OCI-LY7 (cell line): Measurements from ENCODE around the gene IMMP2L. TPM values are rescaled to one million over a fixed set of nuclear protein-coding genes. Genes with fewer than 3 reads are reported as not detected.

Experiments
- BruUV-seq: library from RNA; stranded (reverse); fragments of 400-500 nt; replicated peaks from 2 replicates; lab custom pipeline; 2021; lab: Mats Ljungman, UMichigan
- CTCF ChIA-PET: fragments of 300-600 bp; sonication (Branson Sonifier 250); formaldehyde crosslinking; loops from one replicate; lab custom pipeline; 2022; ENCODE audit warnings: antibody characterized with exemption; ENCODE audit not compliant: unreplicated experiment; lab: Charles Lee
- POLR2A ChIA-PET: fragments of 300-600 bp; sonication (Branson Sonifier 250); formaldehyde crosslinking; loops from one replicate; lab custom pipeline; 2022; ENCODE audit warnings: antibody characterized with exemption; lab: Charles Lee
- DNase-seq: peaks from one replicate; pipeline ENCODE4 v3.0.0-alpha.2; 2015; ENCODE audit warnings: low spot score
- H2AFZ ChIP-seq: fragments of 200-600 bp; sonication (generic), shearing (Covaris generic); 2 replicates; pipeline ENCODE4 v1.6.1; 2014; ENCODE audit warnings: mild to moderate bottlenecking, antibody characterized with exemption, low read length, moderate library complexity
- H3K27ac ChIP-seq: fragments of 200-600 bp; sonication (generic); 2 replicates; pipeline ENCODE4 v1.5.1; 2014; ENCODE audit warnings: mixed run types, low read depth, mild to moderate bottlenecking, moderate library complexity, low read length, inconsistent platforms; ENCODE audit not compliant: poor library complexity, severe bottlenecking
- H3K36me3 ChIP-seq: fragments of 200-600 bp; sonication (generic); 2 replicates; pipeline ENCODE4 v1.6.1; 2014; ENCODE audit warnings: mild to moderate bottlenecking, antibody characterized with exemption, low read length, moderate library complexity, mixed read lengths; ENCODE audit not compliant: insufficient read depth
- H3K4me1 ChIP-seq: fragments of 200-600 bp; sonication (generic); 2 replicates; pipeline ENCODE4 v1.5.1; 2014; ENCODE audit warnings: mild to moderate bottlenecking, low read length; ENCODE audit not compliant: insufficient read depth, poor library complexity, severe bottlenecking
- H3K4me2 ChIP-seq: fragments of 200-600 bp; sonication (generic); 2 replicates; pipeline ENCODE4 v1.6.1; 2014; ENCODE audit warnings: mild to moderate bottlenecking, low read length
- H3K4me3 ChIP-seq: fragments of 200-600 bp; sonication (generic); 2 replicates; pipeline ENCODE4 v1.5.1; 2014; ENCODE audit warnings: mild to moderate bottlenecking, low read depth, low read length; ENCODE audit not compliant: poor library complexity, severe bottlenecking
- H3K79me2 ChIP-seq: fragments of 200-600 bp; sonication (generic); 2 replicates; pipeline ENCODE4 v1.6.1; 2016; ENCODE audit warnings: low read depth, mild to moderate bottlenecking, low read length, moderate library complexity, mixed read lengths; ENCODE audit not compliant: insufficient read depth
- H3K9me2 ChIP-seq: fragments of 200-600 bp; sonication (generic); 2 replicates; pipeline ENCODE4 v1.6.1; 2016; ENCODE audit warnings: mild to moderate bottlenecking, low read length, mixed read lengths; ENCODE audit not compliant: insufficient read depth
- H3K9me3 ChIP-seq: fragments of 200-600 bp; sonication (generic); 2 replicates; pipeline ENCODE4 v1.6.1; 2014; ENCODE audit warnings: mild to moderate bottlenecking, mixed run types, low read length, mixed read lengths
- H4K20me1 ChIP-seq: fragments of 200-600 bp; sonication (generic); 2 replicates; pipeline ENCODE4 v1.6.1; 2014; ENCODE audit warnings: mild to moderate bottlenecking, antibody characterized with exemption, low read length, moderate library complexity, mixed read lengths; ENCODE audit not compliant: insufficient read depth
- CTCF ChIP-seq: fragments of 200-600 bp; sonication (generic); conservative IDR thresholded peaks from 2 replicates; pipeline ENCODE4 v1.5.1; 2014; ENCODE audit warnings: mild to moderate bottlenecking, antibody characterized with exemption, low read length, moderate library complexity, mixed read lengths
- EZH2phosphoT487 ChIP-seq: fragments of 200-600 bp; sonication (generic); IDR thresholded peaks from 2 replicates; pipeline ENCODE4 v1.6.1; 2018; ENCODE audit warnings: low read depth, borderline replicate concordance, mild to moderate bottlenecking, mixed run types, antibody characterized with exemption, low read length, moderate library complexity, mixed read lengths
- intact Hi-C: fragments of 100-400 bp; cut with micrococcal nuclease; formaldehyde crosslinking; loops from one replicate; pipeline ENCODE4 v1.10.0; 2022; ENCODE audit not compliant: unreplicated experiment
- total RNA-seq, 2 experiments: library from RNA; depleted of rRNA in 1 of 2; stranded (reverse); fragments of >200 nt in 1 of 2; shearing (Covaris generic) in 1 of 2; gene quantifications; 2 replicates each; pipeline ENCODE4 v1.2.3, GENCODE V29; 2014 to 2022

IMMP2L gene
- total RNA-seq, 2 experiments from 2014 or later = 8.0 to 25.4 TPM

GRCh38 chr7:110973196-110973990 is 588.9 kb downstream of the IMMP2L start:
- Histone ChIP-seq H3K9me3 (no peaks in the 10 kb centered on the region), H3K27ac (no peak overlapping the region), H3K4me3 (no peak overlapping the region), H3K36me3 (no peaks in the 10 kb centered on the region), H3K4me2 (no peak overlapping the region), H3K79me2 (no peaks in the 10 kb centered on the region), H3K4me1 (no peaks in the 10 kb centered on the region), H2AFZ (no peak overlapping the region), H4K20me1 (no peaks in the 10 kb centered on the region), H3K9me2 (no peaks in the 10 kb centered on the region; the same call in 1 of the 2 replicates)
- no peak for TF ChIP-seq EZH2phosphoT487
- TF ChIP-seq CTCF = no peak
- BruUV-seq = no TSS peak
- POLR2A ChIA-PET = no interaction called here
- CTCF ChIA-PET = no interaction called here
- DNase-seq = no peak
- intact Hi-C loops = no loop called here

GRCh38 chr7:110964775-110965174 is 597.5 kb downstream of the IMMP2L start:
- intact Hi-C loops = no loop called here
- Histone ChIP-seq H3K9me2 (no peaks in the 10 kb centered on the region), H2AFZ (no peak overlapping the region), H4K20me1 (no peaks in the 10 kb centered on the region), H3K4me2 (no peak overlapping the region), H3K4me1 (no peaks in the 10 kb centered on the region), H3K36me3 (no peaks in the 10 kb centered on the region), H3K4me3 (no peak overlapping the region), H3K79me2 (no peaks in the 10 kb centered on the region), H3K27ac (no peak overlapping the region), H3K9me3 (no peaks in the 10 kb centered on the region)
- TF ChIP-seq CTCF (no peak), EZH2phosphoT487 (no peak)
- DNase-seq = no peak
- CTCF ChIA-PET = no interaction called here
- no TSS peak for BruUV-seq
- POLR2A ChIA-PET = no interaction called here

GRCh38 chr7:110962826-110963225 is 599.5 kb downstream of the IMMP2L start:
- no peaks in the 10 kb centered on the region for H4K20me1 ChIP-seq
- H3K4me3 ChIP-seq = no peak overlapping the region
- no peaks in the 10 kb centered on the region for H3K79me2 ChIP-seq
- TF ChIP-seq EZH2phosphoT487 = no peak
- TF ChIP-seq CTCF = no peak
- no peaks in the 10 kb centered on the region for H3K36me3 ChIP-seq
- intact Hi-C loops = no loop called here
- H3K9me3 ChIP-seq = no peaks in the 10 kb centered on the region
- no peak overlapping the region for H2AFZ ChIP-seq
- no peak overlapping the region for H3K27ac ChIP-seq
- H3K9me2 ChIP-seq = no peaks in the 10 kb centered on the region
- H3K4me1 ChIP-seq = no peaks in the 10 kb centered on the region
- CTCF ChIA-PET = no interaction called here
- no TSS peak for BruUV-seq
- H3K4me2 ChIP-seq = no peak overlapping the region
- no peak for DNase-seq
- POLR2A ChIA-PET = no interaction called here
